IMR-90 (cell line): ENCODE measurements around the gene GBA2. TPM values are rescaled to one million over a fixed set of nuclear protein-coding genes. Genes with fewer than 3 reads are reported as not detected.

Source experiments
- ATAC-seq: fragments of 200-7000 bp; cut with Tn5 transposase; 2 replicates; pipeline ENCODE4 v1.9.1; 2020; ENCODE audit warnings: low read depth, mild to moderate bottlenecking, moderate library complexity
- BruUV-seq: library from RNA; stranded (reverse); fragments of 400-500 nt; replicated peaks from 2 replicates; lab custom pipeline; 2021; lab: Mats Ljungman, UMichigan
- CTCF ChIA-PET: fragments of 300-600 bp; formaldehyde crosslinking; extraction: SDS; loops from one replicate; lab custom pipeline; 2021; ENCODE audit warnings: antibody characterized with exemption; lab: Yijun Ruan, JAX
- POLR2A ChIA-PET: fragments of 300-600 bp; sonication (Branson Sonifier 250); formaldehyde crosslinking; loops from one replicate; lab custom pipeline; 2022; ENCODE audit warnings: antibody characterized with exemption; ENCODE audit not compliant: unreplicated experiment; lab: Charles Lee
- DNase-seq: peaks from one replicate; pipeline ENCODE4 v3.0.0; 2013
- H2AFZ ChIP-seq: replicated peaks from 2 replicates; pipeline ENCODE3; 2013; ENCODE audit warnings: low read length, mild to moderate bottlenecking; ENCODE audit not compliant: poor library complexity
- H2AK5ac ChIP-seq: 2 replicates; pipeline ENCODE4 v1.6.1; 2013; ENCODE audit warnings: low read depth, low read length, inconsistent platforms
- H2AK9ac ChIP-seq: replicated peaks from 2 replicates; pipeline ENCODE3; 2013; ENCODE audit warnings: mild to moderate bottlenecking, low read depth, low read length, moderate library complexity; ENCODE audit not compliant: poor library complexity
- H2BK120ac ChIP-seq: 2 replicates; pipeline ENCODE4 v1.6.1; 2013; ENCODE audit warnings: low read depth, low read length, inconsistent platforms
- H2BK15ac ChIP-seq: 3 replicates; pipeline ENCODE4 v1.6.1; 2013; ENCODE audit warnings: low read depth, low read length, inconsistent platforms
- H2BK20ac ChIP-seq: 2 replicates; pipeline ENCODE4 v1.6.1; 2013; ENCODE audit warnings: low read depth, mild to moderate bottlenecking, inconsistent platforms, low read length, moderate library complexity
- H2BK5ac ChIP-seq: 2 replicates; pipeline ENCODE4 v1.6.1; 2013; ENCODE audit warnings: mild to moderate bottlenecking, low read depth, low read length, inconsistent platforms; ENCODE audit not compliant: poor library complexity, severe bottlenecking
- H3K14ac ChIP-seq: replicated peaks from 2 replicates; pipeline ENCODE4 v1.6.1; 2013; ENCODE audit warnings: low read depth, low read length, inconsistent platforms
- H3K18ac ChIP-seq: 2 replicates; pipeline ENCODE4 v1.6.1; 2013; ENCODE audit warnings: low read depth, low read length, control low read depth
- H3K23ac ChIP-seq: 2 replicates; pipeline ENCODE4 v1.6.1; 2013; ENCODE audit warnings: low read depth, low read length, inconsistent platforms
- H3K27ac ChIP-seq: 2 replicates; pipeline ENCODE4 v1.5.1; 2013; ENCODE audit warnings: mild to moderate bottlenecking, control low read depth, low read length; ENCODE audit not compliant: insufficient read depth
- H3K27me3 ChIP-seq: 2 replicates; pipeline ENCODE4 v1.6.1; 2013; ENCODE audit warnings: low read length; ENCODE audit not compliant: control insufficient read depth, insufficient read depth
- H3K36me3 ChIP-seq: 2 replicates; pipeline ENCODE4 v1.6.1; 2013; ENCODE audit warnings: low read length, mixed read lengths; ENCODE audit not compliant: control insufficient read depth, insufficient read depth
- H3K4ac ChIP-seq: 2 replicates; pipeline ENCODE4 v1.6.1; 2013; ENCODE audit warnings: low read depth, low read length, inconsistent platforms
- H3K4me1 ChIP-seq: 2 replicates; pipeline ENCODE4 v1.6.1; 2013; ENCODE audit warnings: low read length, mixed read lengths; ENCODE audit not compliant: control insufficient read depth, insufficient read depth
- H3K4me2 ChIP-seq: 2 replicates; pipeline ENCODE4 v1.6.1; 2013; ENCODE audit warnings: low read depth, mild to moderate bottlenecking, control low read depth, low read length, moderate library complexity
- H3K4me3 ChIP-seq: 2 replicates; pipeline ENCODE4 v1.5.1; 2013; ENCODE audit warnings: low read depth, mild to moderate bottlenecking, control low read depth, low read length, moderate library complexity; ENCODE audit not compliant: insufficient read depth
- H3K56ac ChIP-seq: 2 replicates; pipeline ENCODE4 v1.6.1; 2013; ENCODE audit warnings: low read length, inconsistent platforms; ENCODE audit not compliant: insufficient read depth; ENCODE audit errors: extremely low read depth
- H3K79me1 ChIP-seq, 2 experiments: 2 replicates each; pipeline ENCODE4 v1.6.1; 2013; ENCODE audit warnings: low read length in 2 of 2, inconsistent platforms in 1 of 2, low read depth in 1 of 2
- H3K9ac ChIP-seq: 2 replicates; pipeline ENCODE4 v1.6.1; 2013; ENCODE audit warnings: low read depth, low read length, control low read depth
- H3K9me1 ChIP-seq: 2 replicates; pipeline ENCODE4 v1.6.1; 2013; ENCODE audit warnings: low read length, inconsistent platforms; ENCODE audit not compliant: insufficient read depth
- H3K9me3 ChIP-seq: 2 replicates; pipeline ENCODE4 v1.6.1; 2013; ENCODE audit warnings: low read length; ENCODE audit not compliant: control insufficient read depth, insufficient read depth
- H4K20me1 ChIP-seq: 2 replicates; pipeline ENCODE4 v1.6.1; 2013; ENCODE audit warnings: low read length, inconsistent platforms; ENCODE audit not compliant: insufficient read depth
- H4K5ac ChIP-seq: 2 replicates; pipeline ENCODE4 v1.6.1; 2013; ENCODE audit warnings: mild to moderate bottlenecking, low read depth, low read length, control low read depth
- H4K8ac ChIP-seq, 2 experiments: 2 replicates each; pipeline ENCODE4 v1.6.1; 2013; ENCODE audit warnings: low read depth in 2 of 2, low read length in 2 of 2, control low read depth in 1 of 2, inconsistent platforms in 1 of 2
- H4K91ac ChIP-seq: 2 replicates; pipeline ENCODE4 v1.6.1; 2013; ENCODE audit warnings: low read depth, low read length, inconsistent platforms; ENCODE audit not compliant: insufficient read depth
- CTCF ChIP-seq: conservative IDR thresholded peaks from 2 replicates; pipeline ENCODE4 v1.5.1; 2012; ENCODE audit warnings: mild to moderate bottlenecking, low read depth, low read length, improper control_type of control experiment
- MAZ ChIP-seq: IDR thresholded peaks from 2 replicates; pipeline ENCODE4 v1.6.1; 2012; ENCODE audit warnings: low read depth, mild to moderate bottlenecking, low read length, improper control_type of control experiment, moderate library complexity, borderline replicate concordance
- RCOR1 ChIP-seq: IDR thresholded peaks from 2 replicates; pipeline ENCODE4 v1.6.1; 2012; ENCODE audit warnings: mild to moderate bottlenecking, low read length, improper control_type of control experiment; ENCODE audit not compliant: insufficient replicate concordance
- WGBS, 2 experiments: methylation state at CpG; one replicate each; pipeline versions ENCODE4 v1.1.5 to v1.1.7; 2013; ENCODE audit warnings: missing lambda C conversion rate in 2 of 2; ENCODE audit not compliant: insufficient read length in 1 of 2; ENCODE audit errors: extremely low coverage in 2 of 2; 5-methylcytosine and 5-hydroxymethylcytosine counted together
- dilution Hi-C: fragments of 300-500 bp; cut with HindIII; formaldehyde crosslinking; loops from one replicate; pipeline ENCODE4 v1.14.3; 2018; ENCODE audit warnings: low sequenced_read_pairs; ENCODE audit not compliant: unreplicated experiment
- in situ Hi-C: fragments of 300-500 bp; cut with MboI; formaldehyde crosslinking; loops from 3 replicates; pipeline ENCODE4 v1.14.3; 2019; ENCODE audit warnings: low sequenced_read_pairs, inconsistent platforms, mixed read lengths
- intact Hi-C: fragments of 100-400 bp; cut with micrococcal nuclease; formaldehyde crosslinking; loops from 2 replicates; pipeline ENCODE4 v1.10.0; 2022
- polyA plus RNA-seq, 3 experiments: library from polyadenylated mRNA; depleted of rRNA; stranded (reverse); fragments of >200 nt; gene quantifications; 2 replicates each; pipeline ENCODE4 v1.2.3, GENCODE V29; 2012; ENCODE audit warnings: low replicate concordance in 1 of 3
- total RNA-seq: library from RNA; depleted of rRNA; stranded (reverse); fragments of >200 nt; gene quantifications from 2 replicates; pipeline ENCODE4 v1.2.3, GENCODE V29; 2012

Gene GBA2
- total and polyA plus RNA-seq, 2 of the 4 experiments (the other 2 are of a cell fraction): 18.1 to 38.2 TPM

DNA sequence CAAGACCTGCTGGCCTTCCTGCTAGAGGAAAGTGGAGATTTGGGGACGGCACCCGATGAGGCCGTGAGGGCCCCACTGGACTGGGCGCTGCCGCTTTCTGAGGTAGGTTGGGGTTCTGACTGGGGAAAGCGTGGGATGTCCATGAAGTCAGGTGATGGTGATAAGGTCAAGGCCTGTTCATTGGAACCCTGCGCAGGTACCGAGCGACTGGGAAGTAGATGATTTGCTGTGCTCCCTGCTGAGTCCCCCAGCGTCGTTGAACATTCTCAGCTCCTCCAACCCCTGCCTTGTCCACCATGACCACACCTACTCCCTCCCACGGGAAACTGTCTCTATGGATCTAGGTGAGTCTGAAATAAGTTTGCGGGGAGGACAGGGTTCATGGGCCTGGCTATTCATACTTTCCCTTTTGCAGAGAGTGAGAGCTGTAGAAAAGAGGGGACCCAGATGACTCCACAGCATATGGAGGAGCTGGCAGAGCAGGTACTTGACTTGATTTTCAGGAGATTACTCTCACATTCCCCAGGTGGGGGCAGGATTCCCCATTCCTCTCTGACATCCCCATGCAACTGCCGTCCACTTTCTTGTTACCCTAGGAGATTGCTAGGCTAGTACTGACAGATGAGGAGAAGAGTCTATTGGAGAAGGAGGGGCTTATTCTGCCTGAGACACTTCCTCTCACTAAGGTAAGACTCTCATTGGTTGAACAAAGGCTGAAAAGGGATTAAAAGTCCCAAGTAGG is 16.1 kb downstream of the GBA2 start:
- Histone ChIP-seq H4K91ac (peak overlapping the region; percentile 61), H3K56ac (peak overlapping the region; percentile 81), H2BK20ac (no peak overlapping the region), H2BK120ac (peak overlapping the region; percentile 24; the same call in 1 of the 2 replicates), H3K4ac (peak overlapping the region; percentile 81), H2AK9ac (peak overlapping the region; percentile 97), H2AFZ (peak overlapping the region; percentile 90), H4K8ac (peak overlapping the region; percentile 45 to 67; a peak in 3 of 4 replicates), H2BK5ac (peak overlapping the region; percentile 55), H3K27me3 (no peaks in the 10 kb centered on the region), H3K9ac (peak overlapping the region; percentile 83), H4K20me1 (peaks cover 36% of the 10 kb centered on the region), H3K23ac (peak overlapping the region; percentile 91), H3K14ac (peak overlapping the region; percentile 92), H3K4me2 (peak overlapping the region; percentile 93), H3K18ac (peak overlapping the region; percentile 15; the same call in 1 of the 2 replicates), H3K27ac (peak overlapping the region; percentile 75), H3K4me1 (peaks cover 12% of the 10 kb centered on the region), H3K9me1 (no peaks in the 10 kb centered on the region), H3K36me3 (peaks cover 24% of the 10 kb centered on the region), H3K9me3 (no peaks in the 10 kb centered on the region), H2BK15ac (0 out of 3 replicates have a peak overlapping the region, but pooled peaks have one; percentile 13), H2AK5ac (peak overlapping the region; percentile 54), H3K79me1 (peaks cover 21 to 75% of the 10 kb centered on the region in 2 experiments), H3K4me3 (peak overlapping the region; percentile 99), H4K5ac (peak overlapping the region; percentile 23; the same call in 1 of the 2 replicates)
- dilution Hi-C loops: no loop called here
- DNase-seq (peak; percentile 75), ATAC-seq (no peak)
- ChIA-PET CTCF (interaction anchor here (0.9 to 1.6 kb wide), 3 partner anchors 58 to 75 kb away, joined by 3 to 5 read pairs (median 5); partner anchors contain the start of genes CCDC107 and RMRP), POLR2A (interaction anchor here (0.5 to 1.4 kb wide), 3 partner anchors 42 to 229 kb away, joined by 3 to 4 read pairs (median 4); partner anchors contain the start of gene ARHGEF39)
- WGBS, 2 experiments: 0% methylated on average over 1 of the region's 14 CpGs; no CpG with 5 or more reads in 1 of the 2 experiments
- peak; percentile 88 for TF ChIP-seq MAZ
- TF ChIP-seq RCOR1: no peak
- TF ChIP-seq CTCF: peak; percentile 18; the same call in 1 of the 2 replicates
- in situ Hi-C loops: no loop called here
- BruUV-seq: TSS peak; percentile 80
- intact Hi-C loops: no loop called here
